Activated CD8-positive, alpha-beta memory T cell treated with anti-CD3 and anti-CD28 coated beads, Interleukin-2, amount 50 U/mL, for 1 hour (primary cell): ENCODE data around the gene EFCC1.
"Not testable (repeated sequence)": the region's sequence is repeated elsewhere in the genome, so short reads cannot be mapped to it uniquely, and the experiment has no call there.

ENCODE experiments used
- DNase-seq: peaks from one replicate; pipeline ENCODE4 v3.0.0-alpha.2; 2020; ENCODE audit errors: extremely low read depth

The EFCC1 gene

DNA sequence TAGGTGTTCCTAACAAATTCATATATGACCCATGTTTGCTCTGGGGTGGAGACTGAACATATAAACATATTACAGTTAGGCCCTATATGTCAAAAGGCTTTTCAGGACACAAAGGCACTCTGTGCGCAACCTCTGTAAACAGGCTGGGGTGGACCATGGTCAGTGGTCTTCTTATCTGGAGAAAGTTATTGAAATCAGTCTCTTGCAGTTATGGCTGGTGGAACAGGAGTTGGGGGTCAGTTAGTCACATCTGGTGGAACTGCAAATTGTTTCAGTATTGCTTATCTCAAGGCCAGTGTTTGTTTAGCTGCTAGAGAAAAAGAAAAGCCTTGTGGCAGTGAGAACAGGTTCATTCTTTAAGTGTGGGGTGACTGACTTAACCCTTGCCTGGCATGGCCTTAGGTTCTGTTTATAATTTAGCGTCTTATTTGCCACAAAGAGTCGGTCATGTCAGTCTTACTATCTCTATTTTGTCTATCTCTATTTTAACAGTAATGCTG lies 53.6 kb downstream of the EFCC1 start:
- no peak for DNase-seq

DNA sequence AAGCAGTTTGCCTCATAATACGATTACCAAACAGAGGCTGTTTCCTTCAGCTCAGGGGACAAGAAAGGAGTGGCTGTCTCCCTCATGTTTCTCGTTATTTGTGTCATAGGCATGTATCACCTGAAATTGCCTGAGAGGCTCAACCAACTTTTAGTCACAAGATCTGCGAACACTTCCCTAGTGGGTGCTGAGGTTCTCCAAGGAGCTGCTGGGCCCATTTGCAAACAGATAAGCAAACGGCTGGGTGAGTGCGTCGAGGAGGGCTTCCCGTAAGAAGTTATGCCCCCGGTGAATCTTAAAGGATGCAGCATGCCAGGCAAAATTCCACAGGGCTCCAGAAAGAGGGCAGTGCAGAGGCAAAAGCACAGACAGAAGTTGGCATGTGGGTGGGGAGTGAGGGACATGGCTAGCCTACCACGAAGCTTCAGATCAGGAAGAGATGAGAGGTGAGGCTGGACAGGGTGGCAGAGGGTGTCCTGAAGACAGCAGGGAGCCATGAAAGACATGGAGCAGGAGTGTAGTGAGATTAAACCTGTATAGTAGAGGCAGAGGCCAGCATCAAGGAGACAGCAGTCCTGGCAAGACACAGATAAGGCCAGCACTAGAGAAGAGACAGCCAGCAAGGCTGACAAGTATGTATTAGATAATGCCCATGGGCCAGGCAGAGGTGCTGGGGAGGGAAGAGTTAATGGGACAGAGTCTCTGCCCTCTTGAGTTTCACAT lies 55.5 kb downstream of the EFCC1 start:
- DNase-seq = no peak

DNA sequence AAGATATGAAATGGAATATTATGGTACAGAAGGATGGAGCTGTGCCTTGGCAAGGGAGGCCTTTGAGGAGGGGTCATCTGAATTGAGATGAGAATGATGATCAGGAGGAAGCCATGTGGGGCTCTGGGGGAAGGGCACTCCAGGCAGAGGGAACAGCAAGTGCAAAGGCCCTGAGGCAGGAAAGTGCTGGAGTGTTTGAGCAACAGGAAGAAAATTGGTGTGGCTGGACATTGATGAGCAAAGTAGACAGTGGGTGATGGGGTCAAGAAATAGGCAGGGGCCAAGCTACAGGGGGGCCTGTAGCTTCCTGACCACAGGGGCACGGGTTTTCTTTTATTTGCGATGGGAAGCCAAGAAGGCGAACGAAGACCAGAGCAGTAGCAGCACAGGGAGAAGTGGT lies 56.1 kb downstream of the EFCC1 start:
- DNase-seq = no peak

DNA sequence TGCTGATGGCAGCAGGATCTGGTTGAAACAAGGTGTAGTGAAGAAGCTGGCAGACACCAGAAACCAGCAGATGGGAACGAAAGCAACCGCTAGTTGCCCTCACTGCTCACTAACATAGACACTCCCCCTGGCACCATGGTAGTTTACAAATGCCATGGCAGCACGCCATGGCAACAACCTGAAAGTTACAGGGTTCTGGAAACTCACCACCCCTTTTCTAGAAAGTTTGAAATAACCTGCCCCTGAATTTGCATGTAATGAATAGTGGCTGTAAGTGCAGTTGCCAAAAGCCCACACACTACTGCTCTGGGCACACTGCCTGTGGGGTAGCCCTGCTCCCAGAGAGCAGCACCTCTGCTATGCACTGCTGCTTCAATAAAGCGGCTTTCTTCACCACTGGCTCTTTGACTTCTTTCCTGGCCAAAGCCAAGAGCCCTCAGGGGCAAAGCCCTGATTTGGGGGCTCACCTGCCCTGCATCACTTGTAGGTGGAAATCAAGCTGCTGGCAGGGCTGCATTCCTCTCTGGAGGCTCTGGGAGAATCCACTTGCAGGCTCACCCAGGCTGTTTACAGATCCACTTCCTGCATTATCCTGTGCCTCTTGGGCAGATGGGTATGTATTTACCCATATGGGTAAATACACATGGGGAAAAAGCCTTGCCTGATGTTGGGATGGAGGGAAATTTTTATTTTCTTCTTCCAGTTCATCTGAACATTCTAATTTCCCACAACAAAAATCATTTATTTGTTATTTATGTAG lies 57.5 kb downstream of the EFCC1 start:
- no peak for DNase-seq

DNA sequence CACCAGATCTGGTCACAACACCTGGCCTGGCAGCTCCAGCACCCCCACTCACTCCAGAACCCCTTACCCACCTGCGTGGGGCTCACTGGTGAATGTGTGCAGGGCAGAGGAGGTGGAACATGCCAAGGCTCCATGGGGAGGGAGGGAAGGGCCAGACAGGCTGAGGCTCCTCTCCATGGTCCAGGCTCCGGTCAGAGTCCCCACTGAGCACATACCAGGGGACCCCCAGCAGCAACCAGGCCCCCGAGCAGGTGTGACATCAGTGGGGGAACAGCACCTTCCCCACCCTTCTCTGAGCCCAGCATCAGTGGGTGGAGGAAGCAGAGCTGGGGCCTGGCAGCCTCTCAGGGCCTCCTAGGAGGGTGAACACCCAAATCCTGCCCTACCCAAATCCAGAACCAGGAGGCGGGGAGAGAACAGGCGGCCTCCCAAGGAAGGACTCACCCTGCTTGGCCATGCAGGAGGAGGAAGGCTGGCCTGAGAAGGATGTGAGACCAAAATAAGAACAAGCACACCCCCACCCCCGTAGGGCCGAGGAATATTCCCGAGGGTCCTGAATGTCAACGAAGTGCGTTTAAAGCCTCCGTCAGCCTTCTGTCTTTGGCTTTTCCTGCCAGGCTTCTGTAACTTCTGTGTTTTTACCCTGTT lies 58.3 kb downstream of the EFCC1 start:
- DNase-seq = no peak

DNA sequence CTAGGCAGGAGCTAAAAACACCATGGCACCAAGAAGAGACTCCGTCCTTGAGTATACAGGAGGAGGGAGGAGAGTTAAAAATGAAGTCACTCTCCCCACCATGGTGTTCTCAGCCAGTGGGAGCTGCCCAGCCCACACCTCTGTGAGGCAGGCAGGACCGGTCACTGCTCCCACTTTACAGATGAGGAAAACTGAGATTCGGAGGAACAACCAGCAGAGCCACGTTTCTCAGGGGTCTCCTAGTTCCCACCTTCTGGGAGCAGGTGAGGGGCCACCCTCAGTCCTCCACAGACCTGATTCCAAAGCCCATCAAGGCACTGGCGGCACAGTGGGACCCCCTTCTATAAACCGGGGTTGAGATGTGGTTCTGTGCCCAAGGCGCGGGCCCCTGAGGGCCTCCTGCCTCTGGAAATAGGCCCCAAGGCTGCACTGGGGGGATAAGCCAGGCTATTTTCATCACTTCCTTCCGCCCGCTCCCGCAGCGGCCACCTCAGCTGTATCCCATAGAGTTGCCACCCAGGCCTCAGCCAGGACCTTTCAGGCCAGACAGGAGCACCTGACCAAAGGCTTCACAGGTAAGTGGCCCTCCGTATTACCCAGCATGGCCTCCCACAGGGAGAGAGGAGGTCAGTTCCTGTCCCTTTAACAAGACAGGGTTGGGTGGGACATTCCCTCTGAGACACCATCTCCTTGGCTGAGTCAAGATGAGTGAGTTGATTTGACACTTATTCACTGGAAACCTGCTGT lies 59.3 kb downstream of the EFCC1 start, which contains the start of gene GP9:
TSS of gene GP9 (plus strand) at position 504 of the 747 bp plus-strand sequence. CDS start 961 bp downstream, outside the sequence.
- no peak for DNase-seq

DNA sequence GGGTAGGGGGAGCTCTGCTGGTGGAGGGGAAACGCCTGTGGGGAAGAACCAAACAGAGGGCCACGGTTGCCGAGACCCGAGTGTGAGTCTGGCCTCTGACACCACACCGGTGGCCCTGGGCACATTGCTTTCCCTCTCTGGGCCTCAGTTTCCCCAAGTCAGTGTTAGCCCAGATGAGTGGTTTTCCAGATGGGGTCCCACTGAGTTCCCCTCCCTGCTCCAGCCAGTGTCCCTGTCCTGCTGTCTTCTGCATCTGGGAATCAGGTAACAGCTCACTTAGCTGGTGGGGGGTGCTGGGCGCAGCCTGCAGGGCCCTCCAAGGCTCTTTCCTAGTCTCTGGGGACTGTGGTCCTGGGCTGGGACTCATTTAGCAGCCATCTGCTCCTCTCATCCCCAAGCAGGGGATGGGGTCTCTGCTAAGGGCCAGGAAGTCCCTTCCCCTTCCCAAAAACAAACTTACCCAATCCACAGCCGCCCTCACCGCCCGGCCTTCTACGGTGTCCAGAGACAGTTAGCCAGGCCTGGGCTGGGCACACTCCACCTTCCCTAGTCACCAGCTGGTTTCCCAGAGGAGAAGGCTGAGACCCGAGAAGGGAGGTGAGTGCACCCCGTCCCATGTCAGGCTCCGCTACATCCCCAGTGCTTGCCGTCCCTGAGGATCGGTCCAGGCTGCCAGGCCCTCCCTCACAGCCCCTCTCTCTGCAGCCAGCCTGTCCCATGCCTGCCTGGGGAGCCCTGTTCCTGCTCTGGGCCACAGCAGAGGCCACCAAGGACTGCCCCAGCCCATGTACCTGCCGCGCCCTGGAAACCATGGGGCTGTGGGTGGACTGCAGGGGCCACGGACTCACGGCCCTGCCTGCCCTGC lies 60.2 kb downstream of the EFCC1 start:
- DNase-seq = no peak

DNA sequence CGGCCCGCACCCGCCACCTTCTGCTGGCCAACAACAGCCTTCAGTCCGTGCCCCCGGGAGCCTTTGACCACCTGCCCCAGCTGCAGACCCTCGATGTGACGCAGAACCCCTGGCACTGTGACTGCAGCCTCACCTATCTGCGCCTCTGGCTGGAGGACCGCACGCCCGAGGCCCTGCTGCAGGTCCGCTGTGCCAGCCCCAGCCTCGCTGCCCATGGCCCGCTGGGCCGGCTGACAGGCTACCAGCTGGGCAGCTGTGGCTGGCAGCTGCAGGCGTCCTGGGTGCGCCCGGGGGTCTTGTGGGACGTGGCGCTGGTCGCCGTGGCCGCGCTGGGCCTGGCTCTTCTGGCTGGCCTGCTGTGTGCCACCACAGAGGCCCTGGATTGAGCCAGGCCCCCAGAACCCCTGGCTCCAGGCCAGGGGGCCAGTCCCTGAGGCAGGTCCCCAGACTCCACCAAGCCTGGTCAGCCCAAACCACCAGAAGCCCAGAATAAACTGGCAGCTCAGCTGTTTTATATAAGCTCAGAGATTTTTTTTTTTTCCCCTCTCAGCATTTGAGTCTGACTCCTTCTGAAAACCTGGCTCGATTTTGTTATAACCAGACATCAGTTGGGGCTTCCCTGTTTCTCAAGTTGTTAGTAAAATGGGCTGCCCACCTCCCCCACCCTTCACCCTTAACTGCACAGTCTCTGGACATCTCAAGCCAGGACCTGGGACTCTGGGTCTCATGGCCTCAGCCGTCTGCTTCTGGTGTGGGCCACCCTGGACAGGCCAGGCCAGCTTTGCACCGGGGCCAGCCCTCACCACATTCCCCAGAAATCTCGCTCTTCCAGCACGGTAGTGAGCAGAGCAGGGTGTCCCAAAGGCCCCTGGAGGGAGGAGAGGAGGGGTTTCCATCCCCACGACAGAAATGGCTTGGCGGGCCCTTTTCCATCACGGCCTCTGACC lies 61.1 kb downstream of the EFCC1 start:
- DNase-seq = no peak

DNA sequence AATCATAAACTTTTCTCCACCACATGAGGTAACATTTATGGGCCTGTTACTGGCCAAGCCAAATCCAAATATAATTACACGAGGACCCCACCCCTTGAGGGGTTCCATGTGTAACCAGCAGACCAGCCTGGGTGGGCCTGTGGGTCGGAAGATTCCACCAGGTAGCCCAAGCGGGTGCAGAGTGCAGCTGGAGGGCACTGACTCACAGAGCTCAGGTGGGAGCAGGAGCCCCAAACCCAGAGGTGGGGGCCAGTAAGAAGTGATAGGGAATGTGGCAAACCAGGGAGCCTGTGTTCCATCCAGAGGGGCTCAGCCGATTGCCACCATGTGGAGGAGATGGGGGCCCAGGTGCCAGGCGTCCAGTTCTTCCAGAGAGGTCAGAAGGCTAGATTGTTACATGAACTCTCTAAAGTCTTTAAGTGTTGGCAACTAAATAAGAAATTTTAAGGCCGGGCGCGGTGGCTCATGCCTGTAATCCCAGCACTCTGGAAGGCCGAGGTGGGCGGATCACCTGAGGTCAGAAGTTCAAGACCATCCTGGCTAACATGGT lies 62.1 kb downstream of the EFCC1 start:
- DNase-seq = no peak

DNA sequence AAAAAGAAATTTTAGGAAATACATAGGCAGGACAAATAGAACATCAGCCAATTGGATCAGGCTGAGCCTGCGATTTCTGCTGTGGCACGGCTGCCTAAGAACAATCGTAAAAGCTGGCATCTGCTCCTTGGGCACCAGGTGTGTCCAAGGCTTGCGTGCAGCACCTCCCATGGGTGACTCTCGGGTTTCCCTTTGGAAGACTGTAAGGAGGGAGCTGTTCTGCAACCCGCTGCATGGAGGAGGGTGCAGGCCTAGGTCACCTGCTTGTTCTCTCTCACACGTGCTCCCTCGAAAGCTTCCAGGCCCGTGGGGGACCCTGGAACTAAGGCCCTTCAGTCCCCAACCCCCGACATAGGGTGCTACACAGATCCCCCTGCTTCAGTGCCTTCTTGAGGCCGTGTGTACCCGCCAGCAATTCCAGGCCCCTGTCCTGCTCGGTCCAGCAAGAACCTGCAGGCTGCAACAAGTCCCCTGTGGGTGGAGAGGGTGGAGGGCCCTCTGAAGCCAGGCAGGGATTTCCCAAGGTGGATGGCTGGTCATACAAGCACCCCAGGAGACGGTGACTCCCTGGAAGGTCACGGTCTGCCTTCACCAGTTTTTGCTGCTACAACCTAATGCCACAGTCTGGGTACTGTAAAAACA lies 62.9 kb downstream of the EFCC1 start:
- DNase-seq = no peak

DNA sequence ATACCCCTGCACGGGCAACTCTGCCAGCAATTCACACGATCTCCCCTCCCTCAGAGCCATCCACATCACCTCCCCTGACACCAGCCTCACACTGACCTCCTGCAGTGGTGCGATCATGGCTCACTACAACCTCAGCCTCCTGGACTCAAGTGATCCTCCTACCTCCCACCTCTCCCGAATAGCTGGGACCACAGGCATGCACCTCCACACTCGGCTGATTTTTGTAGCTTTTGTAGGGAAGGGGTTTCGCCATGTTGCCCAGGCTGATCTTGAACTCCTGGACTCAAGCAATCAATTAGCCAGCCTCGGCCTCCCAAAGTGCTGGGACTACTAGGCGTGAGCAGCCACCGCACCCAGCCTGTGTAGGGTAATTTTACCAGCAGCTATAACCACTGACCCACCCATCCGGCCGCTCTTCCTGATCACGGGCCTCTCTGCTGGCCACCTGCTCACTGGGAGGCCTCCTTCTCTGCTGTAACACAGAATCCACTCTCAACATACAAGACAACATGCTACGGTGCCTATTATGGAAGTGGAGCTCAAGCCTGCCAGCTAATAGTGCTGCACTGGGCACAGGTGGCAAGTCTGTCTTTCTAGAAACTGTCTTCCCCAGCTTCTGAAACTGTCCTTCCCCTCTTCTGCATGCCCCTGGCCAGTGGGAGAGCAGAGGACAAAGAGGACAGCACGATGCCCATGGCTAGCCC lies 64.1 kb downstream of the EFCC1 start:
- no peak for DNase-seq

DNA sequence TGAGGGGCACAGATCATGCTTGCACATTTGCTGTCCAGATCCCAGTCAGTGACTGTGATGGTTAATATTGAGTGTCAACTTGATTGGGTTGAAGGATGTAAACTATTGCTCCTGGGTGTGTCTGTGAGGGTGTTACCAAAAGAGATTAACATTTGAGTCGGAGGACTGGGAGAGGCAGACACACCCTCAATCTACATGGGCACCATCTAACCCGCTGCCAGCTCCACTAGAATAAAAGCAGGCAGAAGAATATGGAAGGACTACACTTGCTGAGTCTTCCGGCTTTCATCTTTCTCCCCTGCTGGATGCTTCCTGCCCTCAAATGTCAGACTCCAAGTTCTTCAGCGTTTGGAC lies 64.6 kb downstream of the EFCC1 start:
- DNase-seq = no peak

DNA sequence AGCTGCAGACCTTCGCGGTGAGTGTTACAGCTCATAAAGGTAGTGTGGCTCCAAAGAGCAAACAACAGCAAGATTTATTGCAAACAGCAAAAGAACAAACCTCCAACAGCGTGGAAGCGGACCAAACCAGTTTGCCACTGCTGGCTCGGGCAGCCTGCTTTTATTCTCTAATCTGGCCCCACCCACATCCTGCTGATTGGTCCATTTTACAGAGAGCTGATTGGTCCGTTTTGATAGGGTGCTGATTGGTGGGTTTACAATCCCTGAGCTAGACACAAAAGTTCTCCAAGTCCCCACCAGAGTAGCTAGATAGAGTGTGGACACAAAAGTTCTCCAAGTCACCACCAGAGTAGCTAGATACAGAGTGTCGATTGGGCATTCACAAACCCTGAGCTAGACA lies 66.6 kb downstream of the EFCC1 start:
- not testable (repeated sequence) for DNase-seq

DNA sequence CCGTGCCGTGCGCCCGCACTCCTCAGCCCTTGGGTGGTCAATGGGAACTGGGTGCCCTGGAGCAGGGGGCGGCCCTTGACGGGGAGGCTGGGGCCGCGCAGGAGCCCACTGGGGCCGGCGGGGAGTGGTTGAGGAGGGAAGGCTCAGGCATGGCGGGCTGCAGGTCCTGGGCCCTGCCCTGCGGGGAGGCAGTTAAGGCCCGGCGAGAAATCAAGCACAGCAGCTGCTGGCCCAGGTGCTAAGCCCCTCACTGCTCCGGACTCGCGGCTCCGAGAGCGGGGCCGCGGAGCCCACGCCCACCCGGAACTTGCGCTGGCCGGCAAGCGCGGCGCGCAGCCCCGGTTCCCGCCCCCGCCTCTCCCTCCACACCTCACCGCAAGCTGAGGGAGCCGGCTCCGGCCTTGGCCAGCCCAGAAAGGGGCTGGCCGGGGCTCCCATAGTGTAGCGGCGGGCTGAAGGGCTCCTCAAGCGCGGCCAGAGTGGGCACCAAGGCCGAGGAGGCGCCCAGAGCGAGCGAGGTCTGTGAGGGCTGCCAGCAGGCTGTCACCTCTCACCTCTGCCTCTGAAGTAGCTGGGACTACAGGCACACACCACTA lies 67.3 kb downstream of the EFCC1 start:
- DNase-seq = no peak

DNA sequence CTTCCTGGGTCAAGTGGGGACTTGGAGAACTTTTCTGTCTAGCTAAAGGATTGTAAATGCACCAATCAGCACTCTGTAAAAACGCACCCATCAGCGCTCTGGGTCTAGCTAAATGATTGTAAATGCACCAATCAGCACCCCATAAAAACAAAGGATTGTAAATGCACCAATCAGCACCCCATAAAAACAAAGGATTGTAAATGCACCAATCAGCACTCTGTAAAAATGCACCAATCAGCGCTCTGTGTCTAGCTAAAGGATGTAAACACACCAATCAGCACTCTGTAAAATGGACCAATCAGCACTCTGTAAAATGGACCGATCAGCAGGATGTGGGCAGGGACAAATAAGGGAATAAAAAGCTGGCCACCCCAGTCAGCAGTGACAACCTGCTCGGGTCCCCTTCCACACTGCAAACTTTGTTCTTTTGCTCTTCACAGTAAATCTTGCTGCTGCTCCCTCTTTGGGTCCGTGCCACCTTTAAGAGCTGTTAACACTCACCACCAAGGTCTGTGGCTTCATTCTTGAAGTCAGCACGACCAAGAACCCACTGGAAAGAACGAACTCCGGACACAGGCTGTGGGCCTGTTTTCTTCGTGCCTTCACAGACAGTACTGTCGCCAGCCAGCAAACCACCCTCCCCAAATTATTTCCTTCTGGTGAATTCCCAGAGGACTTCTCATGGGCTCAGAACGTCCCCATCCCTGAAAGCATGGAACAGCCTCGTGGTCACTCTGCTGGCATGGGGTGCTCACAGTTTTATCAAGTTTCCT lies 68.4 kb downstream of the EFCC1 start:
- DNase-seq = not testable (repeated sequence)

DNA sequence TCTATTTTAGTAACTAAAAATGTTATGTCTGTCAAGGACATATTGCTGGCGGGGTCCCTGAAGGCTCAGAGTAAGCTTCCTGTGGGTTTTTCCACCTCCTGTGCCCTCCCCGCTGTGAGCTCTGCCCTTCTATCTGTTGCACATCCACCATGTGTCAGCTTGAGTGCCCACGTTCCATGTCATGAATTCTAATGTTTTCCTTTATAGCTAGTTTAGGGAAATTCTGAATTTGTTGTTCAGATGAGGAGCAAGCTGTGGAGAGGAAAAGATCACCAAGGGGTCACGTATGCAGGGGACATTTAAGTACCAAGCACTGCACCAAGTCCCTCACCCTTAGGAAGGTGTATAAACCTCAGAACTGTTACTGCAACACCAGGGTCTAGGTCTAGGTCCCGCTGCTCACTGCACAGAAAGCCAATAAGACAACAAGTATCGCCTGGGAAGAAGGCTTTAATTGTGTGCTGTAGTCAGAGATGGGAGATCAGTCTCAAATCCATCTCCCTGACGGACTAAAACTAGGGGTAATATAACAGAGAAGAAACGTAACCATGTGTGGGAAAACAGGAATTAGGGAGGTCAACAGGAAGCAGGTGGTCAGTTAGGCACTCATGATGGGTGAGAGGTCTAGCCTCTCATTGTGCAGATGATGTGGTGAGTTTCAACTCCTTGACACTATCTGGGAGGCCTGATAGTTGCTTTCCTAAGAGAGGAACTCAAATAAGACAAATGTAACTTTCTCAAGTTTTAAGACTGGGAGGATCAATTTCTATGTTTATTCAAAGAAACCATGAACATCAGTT lies 69.2 kb downstream of the EFCC1 start:
- DNase-seq = no peak
